Smooth muscle cell (in vitro differentiated cells): ENCODE results near the gene ZIK1. TPM values are rescaled to one million over a fixed set of nuclear protein-coding genes. Genes with fewer than 3 reads are reported as not detected.

Experiments
- DNase-seq: peaks from one replicate; lab custom pipeline; 2025; ENCODE audit not compliant: unreplicated experiment; lab: John Stamatoyannopoulos, UW
- H2AFZ ChIP-seq: fragments of 200-600 bp; sonication (generic); 2 replicates; pipeline ENCODE4 v1.6.0; 2016; ENCODE audit warnings: antibody characterized with exemption, low read depth, mild to moderate bottlenecking
- H3F3A ChIP-seq: fragments of 200-600 bp; sonication (generic); 2 replicates; pipeline ENCODE4 v1.6.0; 2017; ENCODE audit warnings: antibody characterized with exemption, low read depth
- H3K27ac ChIP-seq: fragments of 200-600 bp; sonication (generic); 2 replicates; pipeline ENCODE4 v1.5.1; 2016; ENCODE audit warnings: low read depth, mild to moderate bottlenecking
- H3K27me3 ChIP-seq: fragments of 200-600 bp; sonication (generic); 2 replicates; pipeline ENCODE4 v1.6.1; 2016; ENCODE audit warnings: low read depth, mild to moderate bottlenecking
- H3K36me3 ChIP-seq: fragments of 200-600 bp; sonication (generic); 2 replicates; pipeline ENCODE4 v1.5.1; 2016; ENCODE audit warnings: low read depth
- H3K4me1 ChIP-seq: fragments of 200-600 bp; sonication (generic); 2 replicates; pipeline ENCODE4 v1.5.1; 2016; ENCODE audit warnings: low read depth
- H3K4me2 ChIP-seq: fragments of 200-600 bp; sonication (generic); 2 replicates; pipeline ENCODE4 v1.6.0; 2016; ENCODE audit warnings: mild to moderate bottlenecking
- H3K4me3 ChIP-seq: fragments of 200-600 bp; sonication (generic); 2 replicates; pipeline ENCODE4 v1.5.1; 2016; ENCODE audit warnings: mild to moderate bottlenecking
- H3K79me2 ChIP-seq: fragments of 200-600 bp; sonication (generic); 2 replicates; pipeline ENCODE4 v1.6.0; 2016; ENCODE audit warnings: low read depth, mild to moderate bottlenecking
- H3K9ac ChIP-seq: fragments of 200-600 bp; sonication (generic); 2 replicates; pipeline ENCODE4 v1.6.0; 2016; ENCODE audit warnings: low read depth
- H3K9me3 ChIP-seq: fragments of 200-600 bp; sonication (generic); replicated peaks from 2 replicates; pipeline ENCODE4 v1.5.1; 2016; ENCODE audit warnings: low read depth
- H4K20me1 ChIP-seq: fragments of 200-600 bp; sonication (generic); 2 replicates; pipeline ENCODE4 v1.6.0; 2016; ENCODE audit warnings: low read depth
- CTCF ChIP-seq: fragments of 200-600 bp; sonication (generic); IDR thresholded peaks from 2 replicates; pipeline ENCODE4 v1.5.1; 2017; ENCODE audit warnings: borderline replicate concordance, mild to moderate bottlenecking, antibody characterized with exemption; ENCODE audit not compliant: insufficient read depth, poor library complexity, severe bottlenecking
- WGBS: methylation state at CpG from one replicate; pipeline ENCODE4 v1.1.7; 2016; ENCODE audit warnings: low lambda C conversion rate; 5-methylcytosine and 5-hydroxymethylcytosine counted together
- polyA plus RNA-seq: library from polyadenylated mRNA; unstranded; fragments of >200 nt; fragmentation: Nextera tagmentation; extraction: Ambion mirVana; gene quantifications from 2 replicates; pipeline ENCODE4 v1.2.1, GENCODE V29; 2016
- total RNA-seq: library from RNA; depleted of rRNA; stranded (reverse); fragments of >200 nt; gene quantifications from 2 replicates; pipeline ENCODE4 v1.2.3, GENCODE V29; 2014

The ZIK1 gene
- total and polyA plus RNA-seq, 2 experiments from 2014 or later: 4.6 to 6.5 TPM

- TF ChIP-seq CTCF: no peak
- H3K79me2 ChIP-seq: peaks cover 12% of the 10 kb centered on the region
- H3K4me2 ChIP-seq: peak within 1 kb of the TSS; percentile 85
- peaks cover 25% of the 10 kb centered on the region for H3K9me3 ChIP-seq
- H3K9ac ChIP-seq: peak within 1 kb of the TSS; percentile 79
- H2AFZ ChIP-seq: peak within 1 kb of the TSS; percentile 94
- no peaks in the 10 kb centered on the region for H4K20me1 ChIP-seq
- peak within 1 kb of the TSS; percentile 84 for H3K4me3 ChIP-seq
- DNase-seq: peak; percentile 69
- peaks cover 6% of the 10 kb centered on the region for H3K4me1 ChIP-seq
- under 1% methylated on average over 62 of the region's 62 CpGs for WGBS
- H3F3A ChIP-seq: no peaks in the 10 kb centered on the region
- peaks cover 27% of the 10 kb centered on the region for H3K36me3 ChIP-seq
- H3K27me3 ChIP-seq: no peaks in the 10 kb centered on the region
- H3K27ac ChIP-seq: peak within 1 kb of the TSS; percentile 10
Measured at GRCh38 chr19:57578487-57579205, 5.3 kb upstream of the ZIK1 start, which contains the start of gene ZNF416. TSS of gene ZNF416 (minus strand) at chr19:57578911. CDS start at chr19:57578704, 207 bp downstream.

- peaks cover 3% of the 10 kb centered on the region for H3K9me3 ChIP-seq
- no peak for DNase-seq
- no peaks in the 10 kb centered on the region for H3K27me3 ChIP-seq
- H4K20me1 ChIP-seq: no peaks in the 10 kb centered on the region
- H3K4me2 ChIP-seq: peak overlapping the region; percentile 95
- H3K9ac ChIP-seq: no peak overlapping the region
- TF ChIP-seq CTCF: no peak
- H3K79me2 ChIP-seq: peaks cover 7% of the 10 kb centered on the region
- peak overlapping the region; percentile 92 for H2AFZ ChIP-seq
- WGBS: 67% methylated on average over 21 of the region's 21 CpGs
- H3K27ac ChIP-seq: no peak overlapping the region
- H3K36me3 ChIP-seq: no peaks in the 10 kb centered on the region
- H3K4me1 ChIP-seq: no peaks in the 10 kb centered on the region
- no peaks in the 10 kb centered on the region for H3F3A ChIP-seq
- peak overlapping the region; percentile 80 for H3K4me3 ChIP-seq
Measured at GRCh38 chr19:57583104-57583520, 833 bp upstream of the ZIK1 start.

- Histone ChIP-seq H3K4me1 (no peaks in the 10 kb centered on the region), H3K4me3 (no peak overlapping the region), H3F3A (no peaks in the 10 kb centered on the region), H2AFZ (no peak overlapping the region), H3K27ac (no peak overlapping the region), H3K4me2 (no peak overlapping the region), H3K27me3 (no peaks in the 10 kb centered on the region), H3K79me2 (peaks cover 3% of the 10 kb centered on the region), H3K9ac (no peak overlapping the region), H3K36me3 (peaks cover 36% of the 10 kb centered on the region), H3K9me3 (peaks cover 23% of the 10 kb centered on the region), H4K20me1 (no peaks in the 10 kb centered on the region)
- no peak for TF ChIP-seq CTCF
- no peak for DNase-seq
- WGBS: 97% methylated on average over 1 of the region's 1 CpG
Measured at GRCh38 chr19:57587529-57587928, 3.6 kb downstream of the ZIK1 start.

GRCh38 chr19:57599377-57599760 lies 15.4 kb downstream of the ZIK1 start:
- WGBS: 63% methylated on average over 8 of the region's 8 CpGs
- no peak for DNase-seq
- H3K4me3 ChIP-seq: peak overlapping the region; percentile 78
- H3K36me3 ChIP-seq: no peaks in the 10 kb centered on the region
- no peak for TF ChIP-seq CTCF
- H3K79me2 ChIP-seq: no peaks in the 10 kb centered on the region
- H3K4me2 ChIP-seq: peak overlapping the region; percentile 88
- H3K27me3 ChIP-seq: no peaks in the 10 kb centered on the region
- no peaks in the 10 kb centered on the region for H4K20me1 ChIP-seq
- H3K9me3 ChIP-seq: no peaks in the 10 kb centered on the region
- H3K9ac ChIP-seq: no peak overlapping the region
- peaks cover 4% of the 10 kb centered on the region for H3K4me1 ChIP-seq
- H3F3A ChIP-seq: no peaks in the 10 kb centered on the region
- H2AFZ ChIP-seq: peak overlapping the region; percentile 93
- no peak overlapping the region for H3K27ac ChIP-seq
